HEK293T (cell line): Measurements from ENCODE around the gene POLR2A.

ENCODE experiments used
- CTCF ChIA-PET: fragments of 350-600 bp; formaldehyde crosslinking; extraction: SDS; loops from one replicate; lab custom pipeline; 2021; ENCODE audit warnings: antibody characterized with exemption, inconsistent platforms; lab: Yijun Ruan, JAX
- POLR2A ChIA-PET: fragments of 350-600 bp; formaldehyde crosslinking; extraction: SDS; loops from one replicate; lab custom pipeline; 2020; ENCODE audit warnings: antibody characterized with exemption, inconsistent platforms; lab: Yijun Ruan, JAX
- DNase-seq: peaks from one replicate; pipeline ENCODE4 v3.0.0; 2012; ENCODE audit warnings: mixed read lengths; ENCODE audit errors: extremely low spot score
- ARNT ChIP-seq: fragments of 450-650 bp; IDR thresholded peaks from 2 replicates; pipeline ENCODE4 v1.6.1; 2017; ENCODE audit warnings: mild to moderate bottlenecking
- BHLHE40 ChIP-seq: fragments of 450-650 bp; IDR thresholded peaks from 2 replicates; pipeline ENCODE4 v1.6.1; 2016; ENCODE audit warnings: mild to moderate bottlenecking, moderate library complexity, borderline replicate concordance
- CTBP1 ChIP-seq: fragments of 450-650 bp; IDR thresholded peaks from 2 replicates; pipeline ENCODE4 v1.6.1; 2016; ENCODE audit warnings: borderline replicate concordance
- ELF4 ChIP-seq: fragments of 450-650 bp; IDR thresholded peaks from 2 replicates; pipeline ENCODE4 v1.6.1; 2017; ENCODE audit warnings: antibody characterized with exemption
- FOXA1 ChIP-seq: fragments of 450-650 bp; IDR thresholded peaks from 2 replicates; pipeline ENCODE4 v1.6.1; 2016; ENCODE audit warnings: mild to moderate bottlenecking
- FOXK2 ChIP-seq: fragments of 450-650 bp; IDR thresholded peaks from 2 replicates; pipeline ENCODE4 v1.6.1; 2016; ENCODE audit warnings: mild to moderate bottlenecking
- FOXM1 ChIP-seq: fragments of 450-650 bp; IDR thresholded peaks from 2 replicates; pipeline ENCODE4 v1.6.1; 2017; ENCODE audit warnings: mild to moderate bottlenecking, borderline replicate concordance
- HDGF ChIP-seq: fragments of 450-650 bp; IDR thresholded peaks from 2 replicates; pipeline ENCODE4 v1.6.1; 2017; ENCODE audit warnings: antibody characterized with exemption, borderline replicate concordance
- L3MBTL2 ChIP-seq: fragments of 450-650 bp; conservative IDR thresholded peaks from 2 replicates; pipeline ENCODE4 v1.6.1; 2016; ENCODE audit warnings: mild to moderate bottlenecking
- LEF1 ChIP-seq: fragments of 450-650 bp; IDR thresholded peaks from 2 replicates; pipeline ENCODE4 v1.6.1; 2017; ENCODE audit warnings: mild to moderate bottlenecking, borderline replicate concordance
- NFRKB ChIP-seq: fragments of 450-650 bp; IDR thresholded peaks from 2 replicates; pipeline ENCODE4 v1.6.1; 2016; ENCODE audit warnings: mild to moderate bottlenecking, moderate library complexity
- SP1 ChIP-seq: fragments of 450-650 bp; IDR thresholded peaks from 2 replicates; pipeline ENCODE4 v1.6.1; 2017
- SUZ12 ChIP-seq: fragments of 450-650 bp; IDR thresholded peaks from 2 replicates; pipeline ENCODE4 v1.6.1; 2016; ENCODE audit warnings: mild to moderate bottlenecking
- TARDBP ChIP-seq: fragments of 450-650 bp; IDR thresholded peaks from 2 replicates; pipeline ENCODE4 v1.6.1; 2016
- ZNF384 ChIP-seq: fragments of 450-650 bp; IDR thresholded peaks from 2 replicates; pipeline ENCODE4 v1.6.1; 2016
- TF ChIP-seq, protein P1 (sequence below): fragments of 450-650 bp; IDR thresholded peaks from 2 replicates; pipeline ENCODE4 v1.6.1; 2016

Gene POLR2A

DNA sequence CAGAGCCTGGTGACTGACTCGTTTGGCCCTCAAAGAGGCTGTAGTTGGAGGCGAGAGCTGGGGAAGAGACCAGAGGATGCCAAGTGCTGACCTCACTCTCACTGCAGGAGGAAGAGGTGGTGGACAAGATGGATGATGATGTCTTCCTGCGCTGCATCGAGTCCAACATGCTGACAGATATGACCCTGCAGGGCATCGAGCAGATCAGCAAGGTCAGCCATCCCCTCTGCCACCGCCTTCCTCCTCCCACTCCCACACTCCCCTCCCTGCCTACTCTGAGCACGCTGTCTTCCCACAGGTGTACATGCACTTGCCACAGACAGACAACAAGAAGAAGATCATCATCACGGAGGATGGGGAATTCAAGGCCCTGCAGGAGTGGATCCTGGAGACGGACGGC, 26.9 kb downstream of the POLR2A start:
- ChIA-PET CTCF (no interaction called here), POLR2A (interaction anchor here (1.3 kb wide), 1 partner anchor 49 kb away, joined by 5 read pairs; no protein-coding TSS in a partner anchor)
- no peak for DNase-seq
- TF ChIP-seq, protein P1, sequence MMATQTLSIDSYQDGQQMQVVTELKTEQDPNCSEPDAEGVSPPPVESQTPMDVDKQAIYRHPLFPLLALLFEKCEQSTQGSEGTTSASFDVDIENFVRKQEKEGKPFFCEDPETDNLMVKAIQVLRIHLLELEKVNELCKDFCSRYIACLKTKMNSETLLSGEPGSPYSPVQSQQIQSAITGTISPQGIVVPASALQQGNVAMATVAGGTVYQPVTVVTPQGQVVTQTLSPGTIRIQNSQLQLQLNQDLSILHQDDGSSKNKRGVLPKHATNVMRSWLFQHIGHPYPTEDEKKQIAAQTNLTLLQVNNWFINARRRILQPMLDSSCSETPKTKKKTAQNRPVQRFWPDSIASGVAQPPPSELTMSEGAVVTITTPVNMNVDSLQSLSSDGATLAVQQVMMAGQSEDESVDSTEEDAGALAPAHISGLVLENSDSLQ, result no peak
- no peak for TF ChIP-seq FOXA1
- no peak for TF ChIP-seq SUZ12
- no peak for TF ChIP-seq NFRKB
- TF ChIP-seq L3MBTL2, result no peak
- TF ChIP-seq FOXK2, result no peak
- TF ChIP-seq FOXM1, result no peak

DNA sequence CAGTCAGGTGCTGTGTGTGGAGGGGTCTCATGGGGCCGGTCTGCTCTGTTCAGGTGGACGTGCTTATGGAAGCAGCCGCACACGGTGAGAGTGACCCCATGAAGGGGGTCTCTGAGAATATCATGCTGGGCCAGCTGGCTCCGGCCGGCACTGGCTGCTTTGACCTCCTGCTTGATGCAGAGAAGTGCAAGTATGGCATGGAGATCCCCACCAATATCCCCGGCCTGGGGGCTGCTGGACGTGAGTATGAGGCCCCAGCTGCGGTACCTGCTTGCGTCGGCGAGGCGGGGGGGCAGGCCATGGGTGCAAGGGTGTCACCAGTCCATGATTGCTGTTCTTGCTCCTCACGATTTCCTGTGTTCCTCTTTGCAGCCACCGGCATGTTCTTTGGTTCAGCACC, 27.9 kb downstream of the POLR2A start:
- ChIA-PET POLR2A (no interaction called here), CTCF (no interaction called here)
- TF ChIP-seq FOXK2 (no peak), L3MBTL2 (no peak), TARDBP (no peak), HDGF (no peak), ELF4 (no peak), BHLHE40 (no peak), SP1 (no peak), LEF1 (no peak), CTBP1 (no peak), FOXM1 (no peak), FOXA1 (no peak), ZNF384 (no peak), ARNT (no peak), SUZ12 (no peak)
- TF ChIP-seq, protein P1, result no peak
- DNase-seq, result no peak

DNA sequence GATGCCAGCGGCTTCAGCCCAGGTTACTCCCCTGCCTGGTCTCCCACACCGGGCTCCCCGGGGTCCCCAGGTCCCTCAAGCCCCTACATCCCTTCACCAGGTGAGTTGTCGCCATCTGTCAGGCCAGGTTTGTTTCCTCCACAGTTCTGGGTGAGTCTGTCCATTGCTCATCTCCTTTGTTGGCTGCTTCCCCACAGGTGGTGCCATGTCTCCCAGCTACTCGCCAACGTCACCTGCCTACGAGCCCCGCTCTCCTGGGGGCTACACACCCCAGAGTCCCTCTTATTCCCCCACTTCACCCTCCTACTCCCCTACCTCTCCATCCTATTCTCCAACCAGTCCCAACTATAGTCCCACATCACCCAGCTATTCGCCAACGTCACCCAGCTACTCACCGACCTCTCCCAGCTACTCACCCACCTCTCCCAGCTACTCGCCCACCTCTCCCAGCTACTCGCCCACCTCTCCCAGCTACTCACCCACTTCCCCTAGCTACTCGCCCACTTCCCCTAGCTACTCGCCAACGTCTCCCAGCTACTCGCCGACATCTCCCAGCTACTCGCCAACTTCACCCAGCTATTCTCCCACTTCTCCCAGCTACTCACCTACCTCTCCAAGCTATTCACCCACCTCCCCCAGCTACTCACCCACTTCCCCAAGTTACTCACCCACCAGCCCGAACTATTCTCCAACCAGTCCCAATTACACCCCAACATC, 28.8 kb downstream of the POLR2A start:
- TF ChIP-seq NFRKB (no peak), ELF4 (no peak), FOXK2 (no peak), FOXM1 (no peak), FOXA1 (no peak), SP1 (no peak), LEF1 (no peak), ZNF384 (no peak), HDGF (no peak), ARNT (no peak), CTBP1 (no peak), TARDBP (no peak), SUZ12 (no peak), BHLHE40 (no peak)
- TF ChIP-seq, protein P1, result no peak
- DNase-seq, result no peak
- ChIA-PET CTCF (interaction anchor here (0.7 to 4.4 kb wide), 2 partner anchors 10 to 48 kb away, joined by 3 to 43 read pairs; partner anchors contain the start of gene SENP3), POLR2A (interaction anchor here (0.8 to 4.0 kb wide), 2 partner anchors 48 to 109 kb away, joined by 3 to 25 read pairs; partner anchors contain the start of gene TMEM256)

DNA sequence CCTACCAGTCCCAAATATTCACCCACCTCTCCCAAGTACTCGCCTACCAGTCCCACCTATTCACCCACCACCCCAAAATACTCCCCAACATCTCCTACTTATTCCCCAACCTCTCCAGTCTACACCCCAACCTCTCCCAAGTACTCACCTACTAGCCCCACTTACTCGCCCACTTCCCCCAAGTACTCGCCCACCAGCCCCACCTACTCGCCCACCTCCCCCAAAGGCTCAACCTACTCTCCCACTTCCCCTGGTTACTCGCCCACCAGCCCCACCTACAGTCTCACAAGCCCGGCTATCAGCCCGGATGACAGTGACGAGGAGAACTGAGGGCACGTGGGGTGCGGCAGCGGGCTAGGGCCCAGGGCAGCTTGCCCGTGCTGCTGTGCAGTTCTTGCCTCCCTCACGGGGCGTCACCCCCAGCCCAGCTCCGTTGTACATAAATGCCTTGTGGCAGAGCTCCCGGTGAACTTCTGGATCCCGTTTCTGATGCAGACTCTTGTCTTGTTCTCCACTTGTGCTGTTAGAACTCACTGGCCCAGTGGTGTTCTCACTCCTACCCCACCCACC, 29.8 kb downstream of the POLR2A start:
- no peak for DNase-seq
- CTCF ChIA-PET, result interaction anchor here (1.1 to 4.4 kb wide), 2 partner anchors 9 to 47 kb away, joined by 5 to 43 read pairs; partner anchors contain the start of gene SENP3
- POLR2A ChIA-PET, result interaction anchor here (4.0 kb wide), 1 partner anchor 47 kb away, joined by 25 read pairs; no protein-coding TSS in a partner anchor
- TF ChIP-seq CTBP1, result no peak
- no peak for TF ChIP-seq FOXM1
- TF ChIP-seq BHLHE40, result no peak
- no peak for TF ChIP-seq LEF1
- TF ChIP-seq SUZ12, result no peak
- TF ChIP-seq SP1, result no peak
- no peak for TF ChIP-seq HDGF
- TF ChIP-seq L3MBTL2, result no peak
- no peak for TF ChIP-seq TARDBP
- TF ChIP-seq ZNF384, result no peak
- TF ChIP-seq ELF4, result no peak
- TF ChIP-seq, protein P1, result no peak

DNA sequence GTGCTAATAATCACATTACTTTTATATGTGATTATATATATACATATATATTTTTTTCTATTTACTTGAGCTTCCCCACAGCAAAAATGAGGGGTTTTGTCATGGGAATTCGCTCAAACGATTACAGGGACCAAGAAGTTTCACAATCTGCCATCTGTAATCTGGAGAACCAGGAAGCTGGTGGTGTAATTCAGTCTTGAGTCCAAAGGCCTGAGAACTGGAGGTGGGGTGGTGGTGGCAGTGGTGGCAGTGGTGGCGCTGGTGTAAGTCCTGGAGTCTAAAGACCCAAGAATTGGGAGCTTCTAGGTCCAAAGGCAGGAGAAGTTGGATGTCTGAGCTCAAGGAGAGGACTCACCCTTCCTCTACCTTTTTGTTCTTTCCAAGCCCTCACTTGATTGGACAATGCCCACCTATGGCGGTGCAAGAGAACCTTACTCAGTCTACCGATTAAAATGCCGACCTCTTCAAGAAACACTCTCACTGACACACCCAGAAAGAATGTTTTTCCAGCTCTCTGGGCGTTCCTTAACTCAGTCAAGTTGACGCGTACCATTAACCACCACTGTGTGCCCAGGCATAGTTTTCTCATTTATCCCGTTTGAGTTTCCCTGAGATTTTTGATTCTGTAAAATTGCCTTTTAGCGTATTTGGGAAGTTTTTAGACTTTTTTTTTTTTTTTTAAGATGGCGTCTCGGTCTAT, 31.9 kb downstream of the POLR2A start:
- TF ChIP-seq FOXK2 (no peak), FOXA1 (no peak), ELF4 (no peak), SP1 (no peak), L3MBTL2 (no peak), BHLHE40 (no peak), LEF1 (no peak)

More for the DNA sequence above, 31.9 kb downstream of the POLR2A start:
- CTCF ChIA-PET, result interaction anchor here (0.6 to 4.4 kb wide), 3 partner anchors 45 to 160 kb away, joined by 3 to 43 read pairs (median 4); partner anchors contain the start of gene SENP3
- no peak for DNase-seq
- POLR2A ChIA-PET, result interaction anchor here (1.4 to 4.0 kb wide), 2 partner anchors 45 to 68 kb away, joined by 3 to 25 read pairs; partner anchors contain the start of gene MPDU1
